Tibial nerve (tissue), 4 donors: Measurements from ENCODE around the gene BCL2L13. TPM values are rescaled to one million over a fixed set of nuclear protein-coding genes. Genes with fewer than 3 reads are reported as not detected.

Experiments
- DNase-seq, 2 donors: peaks; one replicate each; pipeline ENCODE4 v3.0.0-alpha.2; 2019; ENCODE audit warnings: low spot score in 2 of 2
- H3K27ac ChIP-seq, 4 donors: fragments of 200-600 bp; sonication (generic) in 3 of 4; one replicate each; pipeline ENCODE4 v1.5.1; 2017 to 2019; ENCODE audit warnings: mild to moderate bottlenecking in 1 of 4
- H3K27me3 ChIP-seq, 2 donors: fragments of 200-600 bp; sonication (generic) in 1 of 2; one replicate each; pipeline versions ENCODE4 v1.5.1 to v1.6.0; 2017 to 2019
- H3K36me3 ChIP-seq, 3 donors: fragments of 200-600 bp; sonication (generic); one replicate each; pipeline ENCODE4 v1.5.1; 2018 to 2019
- H3K4me1 ChIP-seq, 4 donors: fragments of 200-600 bp; sonication (generic) in 3 of 4; one replicate each; pipeline ENCODE4 v1.5.1; 2017 to 2019
- H3K4me3 ChIP-seq, 4 donors: fragments of 200-600 bp; sonication (generic) in 3 of 4; one replicate each; pipeline ENCODE4 v1.5.1; 2017 to 2019; ENCODE audit warnings: mild to moderate bottlenecking in 1 of 4, moderate library complexity in 1 of 4
- H3K9me3 ChIP-seq, 4 donors: fragments of 200-600 bp; sonication (generic) in 3 of 4; one replicate each; pipeline ENCODE4 v1.5.1; 2017 to 2019
- EP300 ChIP-seq, 2 donors: sonication (generic); formaldehyde crosslinking; IDR thresholded peaks; one replicate each; pipeline ENCODE4 v1.6.1; 2017; ENCODE audit warnings: antibody characterized with exemption in 2 of 2, mild to moderate bottlenecking in 1 of 2
- POLR2A ChIP-seq, 2 donors: fragments of 450-650 bp; IDR thresholded peaks; one replicate each; pipeline ENCODE4 v1.6.1; 2017; ENCODE audit warnings: antibody characterized with exemption in 2 of 2, mild to moderate bottlenecking in 2 of 2, moderate library complexity in 2 of 2
- WGBS, 2 donors: methylation state at CpG; one replicate each; pipeline ENCODE4 v1.1.5; 2018; 5-methylcytosine and 5-hydroxymethylcytosine counted together
- total RNA-seq, 4 donors: library from RNA; depleted of rRNA; stranded (reverse); fragments of >200 nt; gene quantifications; one replicate each; pipeline ENCODE4 v1.1.0, GENCODE V29; 2016
- TF ChIP-seq, protein P1 (sequence below), 5 experiments: fragments of 200-600 bp in 3 of 5; fragments of 450-650 bp in 2 of 5; sonication (generic) in 3 of 5; IDR thresholded peaks; one replicate each; pipeline ENCODE4 v1.5.1; 2016 to 2019; ENCODE audit warnings: antibody characterized with exemption in 5 of 5, mild to moderate bottlenecking in 3 of 5, moderate library complexity in 2 of 5

BCL2L13 gene
- total RNA-seq, 4 donors from 2014 or later = 47.4 to 74.7 (median 60.9) TPM

DNA sequence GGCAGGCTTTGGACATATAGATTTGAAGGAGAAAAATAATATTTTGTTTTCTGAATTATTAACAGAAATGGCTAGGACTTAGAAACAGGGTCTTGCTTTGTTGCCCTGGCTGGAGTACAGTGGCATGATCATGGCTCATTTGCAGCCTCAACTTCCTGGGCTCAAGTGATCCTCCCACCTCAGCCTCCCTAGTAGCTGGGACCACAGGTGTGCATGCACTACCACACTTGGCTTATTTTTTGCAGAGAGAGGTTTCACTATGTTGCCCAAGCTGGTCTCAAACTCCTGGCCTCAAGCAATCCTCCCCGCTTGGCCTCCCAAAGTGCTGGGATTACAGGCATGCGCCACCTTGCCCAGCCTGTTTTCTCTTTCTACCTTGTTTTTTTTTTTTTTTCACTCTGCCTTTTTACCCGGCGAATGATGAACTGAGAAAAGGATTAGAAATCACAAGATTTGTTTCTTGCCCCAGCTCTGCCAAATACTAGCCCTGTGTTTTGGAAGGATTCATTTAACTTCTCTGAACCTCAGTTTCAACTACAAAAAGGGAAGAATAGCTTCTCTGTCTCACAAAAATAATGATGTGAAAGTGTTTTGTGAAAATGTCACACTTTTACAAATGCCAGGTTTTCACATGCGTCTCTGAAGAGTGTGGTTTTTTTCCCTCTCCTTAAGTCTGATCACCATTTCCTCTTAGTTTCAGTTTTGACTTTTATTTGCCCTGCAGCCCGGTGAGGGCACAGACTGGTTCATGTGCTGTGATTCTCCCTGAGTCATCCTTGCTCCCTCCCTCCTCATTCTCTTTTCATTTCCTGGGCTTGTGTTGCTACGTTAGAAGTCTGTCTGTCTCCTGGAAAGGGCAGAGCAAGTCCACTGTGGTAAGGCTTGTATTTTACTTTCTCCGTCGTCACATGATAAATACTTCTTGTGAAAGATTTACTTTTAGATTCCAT, 67.7 kb downstream of the BCL2L13 start:
- TF ChIP-seq EP300 (IDR thresholded peaks at IDR 0.05) = peak in 1 of 2 donors; percentile 87
- peak in 1 of 2 donors; percentile 17 for TF ChIP-seq POLR2A (IDR thresholded peaks at IDR 0.05)
- TF ChIP-seq, protein P1, sequence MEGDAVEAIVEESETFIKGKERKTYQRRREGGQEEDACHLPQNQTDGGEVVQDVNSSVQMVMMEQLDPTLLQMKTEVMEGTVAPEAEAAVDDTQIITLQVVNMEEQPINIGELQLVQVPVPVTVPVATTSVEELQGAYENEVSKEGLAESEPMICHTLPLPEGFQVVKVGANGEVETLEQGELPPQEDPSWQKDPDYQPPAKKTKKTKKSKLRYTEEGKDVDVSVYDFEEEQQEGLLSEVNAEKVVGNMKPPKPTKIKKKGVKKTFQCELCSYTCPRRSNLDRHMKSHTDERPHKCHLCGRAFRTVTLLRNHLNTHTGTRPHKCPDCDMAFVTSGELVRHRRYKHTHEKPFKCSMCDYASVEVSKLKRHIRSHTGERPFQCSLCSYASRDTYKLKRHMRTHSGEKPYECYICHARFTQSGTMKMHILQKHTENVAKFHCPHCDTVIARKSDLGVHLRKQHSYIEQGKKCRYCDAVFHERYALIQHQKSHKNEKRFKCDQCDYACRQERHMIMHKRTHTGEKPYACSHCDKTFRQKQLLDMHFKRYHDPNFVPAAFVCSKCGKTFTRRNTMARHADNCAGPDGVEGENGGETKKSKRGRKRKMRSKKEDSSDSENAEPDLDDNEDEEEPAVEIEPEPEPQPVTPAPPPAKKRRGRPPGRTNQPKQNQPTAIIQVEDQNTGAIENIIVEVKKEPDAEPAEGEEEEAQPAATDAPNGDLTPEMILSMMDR (IDR thresholded peaks at IDR 0.05) = no peak
- Histone ChIP-seq H3K4me1 (peaks cover 0 to 27% (median 3%) of the 10 kb centered on the region in 4 donors), H3K36me3 (peaks cover 0 to 22% (median 0%) of the 10 kb centered on the region in 3 donors), H3K27me3 (no peaks in the 10 kb centered on the region), H3K9me3 (no peaks in the 10 kb centered on the region), H3K27ac (peak overlapping the region; percentile 45 to 84 (median 66)), H3K4me3 (peak overlapping the region in 3 of 4 donors; percentile 8 to 39 (median 14))
- DNase-seq = peak; percentile 26 to 61
- WGBS, 2 donors = 28 to 30% methylated on average over 9 of the region's 9 CpGs

DNA sequence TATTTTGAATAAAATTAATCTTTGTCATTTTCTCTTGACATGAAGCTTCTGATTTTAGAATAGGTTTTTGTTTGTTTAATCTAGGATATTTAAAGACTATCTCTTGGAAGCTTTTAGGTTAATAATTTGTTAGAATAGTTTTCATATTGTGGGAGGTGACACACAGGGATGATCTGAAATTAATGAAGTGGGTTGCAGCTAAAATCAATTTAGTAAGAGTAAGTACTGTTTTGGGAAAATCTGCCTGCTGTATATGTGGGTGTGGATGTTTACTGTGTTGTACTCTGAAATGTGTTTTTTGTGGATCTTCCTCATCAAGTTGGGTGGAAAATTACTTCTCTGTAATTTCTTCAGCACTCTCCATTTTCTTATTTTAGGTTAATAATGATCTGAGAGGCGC, 68.4 kb downstream of the BCL2L13 start:
- 67 to 74% methylated on average over 1 of the region's 1 CpG for WGBS, 2 donors
- Histone ChIP-seq H3K9me3 (no peaks in the 10 kb centered on the region), H3K36me3 (peaks cover 0 to 20% (median 0%) of the 10 kb centered on the region in 3 donors), H3K27me3 (no peaks in the 10 kb centered on the region), H3K4me1 (peaks cover 0 to 27% (median 3%) of the 10 kb centered on the region in 4 donors), H3K4me3 (peak overlapping the region in 1 of 4 donors; percentile 39), H3K27ac (peak overlapping the region; percentile 45 to 84 (median 66))
- no peak for TF ChIP-seq POLR2A (IDR thresholded peaks at IDR 0.05)
- TF ChIP-seq, protein P1 (IDR thresholded peaks at IDR 0.05) = no peak
- TF ChIP-seq EP300 (IDR thresholded peaks at IDR 0.05) = no peak
- no peak for DNase-seq

DNA sequence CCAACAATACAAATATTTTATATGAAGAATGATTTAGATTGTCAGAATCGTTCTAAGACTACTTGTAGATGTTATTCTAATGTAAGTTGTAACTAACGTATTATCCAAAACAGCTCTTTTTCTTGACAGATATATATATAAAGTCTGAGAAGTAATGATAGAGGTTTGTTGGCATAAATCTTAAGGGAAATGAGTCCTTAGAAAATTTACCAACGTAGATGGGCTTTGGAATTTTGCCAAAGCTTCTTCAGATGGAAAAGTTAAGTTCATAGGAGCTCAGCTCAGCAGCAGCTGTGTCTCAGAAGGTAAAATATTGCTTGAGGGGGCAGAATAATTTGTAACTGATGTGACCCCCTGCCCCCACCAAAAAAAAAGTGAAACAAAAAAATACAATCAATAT, 69.0 kb downstream of the BCL2L13 start:
- peak overlapping the region in 1 of 4 donors; percentile 39 for H3K4me3 ChIP-seq
- H3K36me3 ChIP-seq = peaks cover 0 to 15% (median 0%) of the 10 kb centered on the region in 3 donors
- H3K27me3 ChIP-seq = no peaks in the 10 kb centered on the region
- peak overlapping the region; percentile 45 to 84 (median 66) for H3K27ac ChIP-seq
- peaks cover 0 to 27% (median 3%) of the 10 kb centered on the region in 4 donors for H3K4me1 ChIP-seq
- no peaks in the 10 kb centered on the region for H3K9me3 ChIP-seq
- TF ChIP-seq EP300 (IDR thresholded peaks at IDR 0.05) (no peak), POLR2A (IDR thresholded peaks at IDR 0.05) (no peak)
- TF ChIP-seq, protein P1 (IDR thresholded peaks at IDR 0.05) = no peak
- WGBS, 2 donors = 28 to 30% methylated on average over 3 of the region's 3 CpGs
- DNase-seq = no peak

DNA sequence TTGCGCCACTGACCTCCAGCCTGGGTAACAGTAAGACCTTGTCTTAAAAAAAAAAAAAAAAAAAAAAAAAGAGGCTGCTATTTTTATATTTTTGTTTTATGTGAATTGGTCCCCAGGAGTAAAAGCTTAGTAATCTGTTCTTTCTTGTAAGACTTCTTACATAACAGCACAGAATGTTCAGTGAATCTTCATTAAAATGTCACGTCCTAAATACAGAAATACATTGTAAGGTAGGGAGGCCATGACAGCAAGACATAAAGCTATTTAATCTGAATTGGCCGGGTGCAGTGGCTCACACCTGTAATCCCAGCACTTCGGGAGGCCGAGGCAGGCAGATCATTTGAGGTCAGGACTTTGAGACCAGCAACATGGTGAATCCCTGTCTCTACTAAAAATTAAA, 71.5 kb downstream of the BCL2L13 start:
- H3K4me3 ChIP-seq = no peak overlapping the region
- peaks cover 0 to 27% (median 3%) of the 10 kb centered on the region in 4 donors for H3K4me1 ChIP-seq
- TF ChIP-seq POLR2A (IDR thresholded peaks at IDR 0.05) (no peak), EP300 (IDR thresholded peaks at IDR 0.05) (no peak)
- TF ChIP-seq, protein P1 (IDR thresholded peaks at IDR 0.05) = no peak
- H3K27ac ChIP-seq = no peak overlapping the region
- peaks cover 0 to 5% (median 0%) of the 10 kb centered on the region in 3 donors for H3K36me3 ChIP-seq
- 82 to 95% methylated on average over 5 of the region's 5 CpGs for WGBS, 2 donors
- no peaks in the 10 kb centered on the region for H3K27me3 ChIP-seq
- H3K9me3 ChIP-seq = no peaks in the 10 kb centered on the region
- DNase-seq = no peak

DNA sequence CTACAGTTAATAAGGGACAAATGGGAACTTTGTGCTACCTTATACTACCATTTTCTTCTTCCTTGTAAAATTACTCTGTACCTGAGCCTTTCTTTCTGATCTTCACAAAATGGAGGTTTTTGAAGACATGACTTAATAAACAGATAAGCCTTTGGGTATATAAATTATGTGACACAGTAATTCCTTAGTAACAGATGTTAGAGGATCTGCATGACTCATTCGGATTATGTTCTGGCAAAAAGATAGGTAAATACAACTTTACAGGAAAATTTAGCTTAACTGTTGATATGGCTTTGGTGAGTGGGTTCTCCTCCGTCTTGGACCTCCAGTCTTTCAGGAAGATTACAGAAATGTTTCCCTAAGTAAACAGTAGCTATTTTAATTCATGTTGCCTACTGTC, 73.9 kb downstream of the BCL2L13 start:
- 80 to 82% methylated on average over 2 of the region's 2 CpGs for WGBS, 2 donors
- Histone ChIP-seq H3K9me3 (no peaks in the 10 kb centered on the region), H3K27ac (no peak overlapping the region), H3K4me3 (no peak overlapping the region), H3K4me1 (peaks cover 0 to 13% (median 0%) of the 10 kb centered on the region in 4 donors), H3K27me3 (no peaks in the 10 kb centered on the region), H3K36me3 (peaks cover 0 to 5% (median 0%) of the 10 kb centered on the region in 3 donors)
- TF ChIP-seq, protein P1 (IDR thresholded peaks at IDR 0.05) = no peak
- TF ChIP-seq POLR2A (IDR thresholded peaks at IDR 0.05) (no peak), EP300 (IDR thresholded peaks at IDR 0.05) (no peak)
- DNase-seq = no peak
